Activated CD8-positive, alpha-beta memory T cell treated with anti-CD3 and anti-CD28 coated beads, Interleukin-2, amount 50 U/mL, for 4 hours (primary cell): Measurements from ENCODE around the gene MRPL24.
A peak's percentile ranks its signal among the peaks of the same experiment; 100 is the strongest.
"Not testable (repeated sequence)": the region's sequence is repeated elsewhere in the genome, so short reads cannot be mapped to it uniquely, and the experiment has no call there.

Source experiments
- DNase-seq: peaks from one replicate; pipeline ENCODE4 v3.0.0-alpha.2; 2020

The MRPL24 gene

GRCh38 chr1:156760092-156760795, 19.4 kb upstream of the MRPL24 start:
- no peak for DNase-seq

GRCh38 chr1:156757572-156758253, 16.8 kb upstream of the MRPL24 start:
- not testable (repeated sequence) for DNase-seq

DNA sequence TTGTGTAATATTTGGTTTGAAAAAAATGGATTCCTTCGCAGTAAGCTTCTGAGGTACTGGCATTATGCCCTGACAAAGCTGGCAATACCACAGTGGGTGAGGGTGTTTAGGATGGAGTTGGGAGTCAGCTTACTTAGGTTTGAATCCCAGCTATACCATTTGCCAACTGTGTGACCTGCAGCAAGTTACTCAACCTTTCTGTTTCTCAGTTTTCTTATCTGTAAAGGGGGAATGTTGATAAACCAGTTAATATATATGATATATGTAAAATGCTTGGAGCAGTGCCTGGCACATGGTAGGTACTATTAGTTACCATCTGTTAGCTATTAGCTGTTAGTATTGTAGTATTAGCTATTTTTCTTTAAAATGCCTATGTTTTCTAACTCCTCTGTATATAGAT, 15.5 kb upstream of the MRPL24 start:
- no peak for DNase-seq

- no peak for DNase-seq
These were observed 14.7 kb upstream of the MRPL24 start for GRCh38 chr1:156755527-156755950.

DNA sequence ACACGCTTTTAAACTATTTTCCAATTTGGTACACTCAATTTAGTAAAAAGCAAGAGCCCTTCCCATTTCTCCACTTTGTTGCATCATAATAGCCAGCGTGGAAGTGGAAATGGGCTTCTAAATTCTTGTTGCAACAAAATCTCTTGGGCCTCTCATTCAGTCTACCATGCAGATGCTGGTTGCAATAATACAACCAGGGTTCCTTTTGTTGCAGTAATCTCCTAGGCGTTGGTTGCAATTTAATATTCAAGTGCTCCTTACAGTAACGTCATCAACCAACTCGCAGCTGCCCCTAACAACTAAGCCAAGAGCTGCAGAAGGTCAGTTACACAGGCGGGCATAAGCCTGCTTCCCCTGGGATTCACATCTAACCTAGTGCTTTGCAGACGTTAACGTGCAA, 13.3 kb upstream of the MRPL24 start:
- no peak for DNase-seq

GRCh38 chr1:156752843-156753482, 12.1 kb upstream of the MRPL24 start:
- DNase-seq = no peak

DNA sequence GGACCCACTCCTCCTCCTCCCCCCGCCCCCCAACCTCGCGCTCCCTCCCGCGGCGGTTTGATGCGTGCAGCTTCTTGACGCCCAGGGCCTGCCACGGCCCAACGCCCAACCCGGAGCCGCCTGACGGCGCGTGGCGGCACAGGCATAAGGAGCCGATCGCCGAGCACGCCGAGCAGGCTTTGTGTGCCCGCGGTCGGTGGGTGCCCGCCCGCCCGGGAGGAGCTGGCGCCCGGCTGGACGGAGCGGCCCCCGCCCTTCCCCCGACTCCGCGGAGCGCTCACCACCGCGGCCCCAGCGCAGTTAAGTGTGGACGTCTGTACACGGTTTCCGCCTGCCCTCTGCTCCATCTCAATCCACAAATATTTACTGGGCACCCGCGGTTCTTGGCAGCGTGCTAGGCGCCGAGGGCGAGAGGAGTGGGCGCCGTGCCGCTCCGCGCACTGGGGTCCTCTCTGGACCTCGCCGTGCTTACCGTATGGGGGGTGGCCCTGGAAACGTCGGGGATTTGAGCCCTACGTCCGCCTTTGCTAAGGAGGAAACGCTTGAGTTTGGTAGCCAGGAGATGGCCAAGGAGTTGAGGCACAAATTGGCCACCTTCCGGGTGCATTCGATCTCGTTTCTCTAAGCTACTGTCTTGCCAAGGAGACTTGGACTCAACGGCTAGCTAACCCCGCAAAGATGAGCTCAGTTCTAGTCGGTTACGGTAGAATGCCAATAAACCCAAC, 11.0 kb upstream of the MRPL24 start:
- DNase-seq = peak; percentile 98

- no peak for DNase-seq
These were observed 10.5 kb upstream of the MRPL24 start, which contains the start of gene HDGF for GRCh38 chr1:156751451-156751756. TSS of gene HDGF (minus strand) at chr1:156751675. CDS start at chr1:156751429, 246 bp downstream.

DNA sequence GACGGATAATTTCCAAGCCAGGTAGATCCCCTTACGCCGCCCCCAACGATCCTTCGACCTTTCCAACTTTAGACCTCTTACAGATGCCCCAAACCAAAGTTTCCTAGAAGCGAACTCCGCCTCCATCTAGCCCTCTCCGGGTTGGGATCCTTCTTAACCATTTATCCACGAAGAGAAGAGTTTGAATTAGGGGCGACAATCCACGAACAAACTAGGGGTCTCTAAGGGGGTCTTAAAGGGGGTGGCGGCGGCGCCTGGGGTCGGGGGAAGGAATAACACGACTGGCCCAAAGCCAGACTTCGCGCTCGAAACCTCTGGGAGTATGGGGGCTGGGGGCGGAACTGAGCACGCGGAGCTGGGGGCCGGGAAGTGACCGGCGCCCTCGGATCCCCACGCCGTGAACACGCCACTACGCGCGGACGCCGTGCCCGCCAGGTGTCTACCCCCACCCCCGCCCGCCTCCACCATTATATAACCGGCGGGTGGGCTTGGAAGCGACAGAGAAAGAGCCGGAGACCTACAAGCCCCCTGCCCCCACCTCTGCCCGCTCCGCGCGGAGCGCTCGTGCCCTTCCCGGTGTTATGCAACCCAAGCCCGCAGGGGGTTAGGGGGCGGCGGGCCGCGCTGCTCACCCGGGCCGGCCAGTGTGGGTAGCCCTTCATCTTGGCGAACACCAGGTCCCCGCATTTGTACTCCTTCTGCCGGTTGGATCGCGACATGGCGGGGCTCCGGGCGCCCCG, 10.0 kb upstream of the MRPL24 start:
- DNase-seq = peak; percentile 52

DNA sequence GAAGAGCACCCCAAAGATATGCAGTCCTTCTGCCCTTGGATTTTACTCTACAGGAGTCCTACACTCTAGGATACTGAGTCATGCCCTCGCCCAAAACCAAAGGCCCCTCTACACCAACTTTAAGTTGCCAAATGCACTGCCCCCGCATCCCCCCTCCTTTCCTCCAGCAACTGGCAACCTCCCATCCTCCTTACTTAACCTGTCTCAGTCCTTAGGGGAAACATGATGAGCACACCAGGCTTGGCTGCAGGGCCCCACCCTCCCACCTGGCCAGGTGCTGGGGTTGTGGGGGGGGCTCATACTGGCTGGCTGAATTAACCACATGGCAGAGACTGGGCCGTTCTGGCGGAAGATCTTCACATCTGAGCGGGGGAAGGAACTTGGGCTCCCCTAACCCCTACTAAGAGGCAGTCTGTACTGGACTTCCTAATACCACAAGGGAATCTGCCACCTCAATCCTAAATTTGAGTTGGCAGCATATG, 9.3 kb upstream of the MRPL24 start:
- DNase-seq = peak; percentile 57

GRCh38 chr1:156749419-156750118, 8.7 kb upstream of the MRPL24 start:
- DNase-seq = no peak

- DNase-seq = no peak
These were observed 8.0 kb upstream of the MRPL24 start for GRCh38 chr1:156748670-156749418.

- DNase-seq = no peak
These were observed 7.1 kb upstream of the MRPL24 start for GRCh38 chr1:156747742-156748669.

GRCh38 chr1:156746728-156747631, 6.1 kb upstream of the MRPL24 start:
- peak; percentile 62 for DNase-seq

DNA sequence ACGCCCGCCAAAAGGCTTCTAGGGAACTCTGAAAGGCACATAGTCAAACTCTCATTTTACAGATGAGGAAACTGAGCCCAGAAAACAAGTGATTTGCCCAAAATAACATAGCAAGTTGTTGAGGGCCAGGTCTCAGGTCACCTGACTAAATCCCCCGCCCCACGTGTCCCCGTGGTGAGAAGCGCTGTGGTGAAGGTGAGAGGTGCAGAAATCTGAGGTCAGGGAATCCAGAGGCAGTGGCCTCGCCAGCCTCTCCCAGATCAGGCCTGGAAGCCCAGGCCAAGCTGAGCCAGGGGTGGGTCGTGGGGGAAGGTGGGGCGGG, 5.5 kb upstream of the MRPL24 start:
- DNase-seq = no peak

DNA sequence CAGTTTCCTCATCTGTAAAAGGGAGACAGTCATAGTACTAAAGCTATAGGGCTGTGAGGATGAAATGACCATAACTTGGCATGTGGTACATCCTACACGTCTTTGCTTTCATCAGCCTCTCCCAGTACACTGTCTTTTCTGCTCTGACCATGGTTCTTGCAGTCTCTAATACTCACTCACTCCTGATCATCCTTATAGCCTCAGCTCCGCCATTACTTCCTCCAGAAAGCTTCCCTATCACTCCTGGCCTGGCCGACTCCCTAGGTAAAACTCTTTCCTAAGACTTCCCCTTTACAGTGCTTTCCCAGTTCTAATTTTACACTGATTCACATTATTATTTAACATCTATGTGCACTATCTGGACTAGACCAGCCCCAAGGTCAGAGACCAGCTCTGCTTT, 5.0 kb upstream of the MRPL24 start:
- DNase-seq = no peak

- DNase-seq = no peak
These were observed 4.0 kb upstream of the MRPL24 start for GRCh38 chr1:156744786-156745419.

- no peak for DNase-seq
These were observed 3.5 kb upstream of the MRPL24 start for GRCh38 chr1:156744344-156744743.
